ENCODE measurements around the gene ITPK1. TPM values are rescaled to one million over a fixed set of nuclear protein-coding genes. Genes with fewer than 3 reads are reported as not detected.

The ITPK1 gene
- total RNA-seq, 1 experiment from 2014 or later = 88.6 TPM

DNA sequence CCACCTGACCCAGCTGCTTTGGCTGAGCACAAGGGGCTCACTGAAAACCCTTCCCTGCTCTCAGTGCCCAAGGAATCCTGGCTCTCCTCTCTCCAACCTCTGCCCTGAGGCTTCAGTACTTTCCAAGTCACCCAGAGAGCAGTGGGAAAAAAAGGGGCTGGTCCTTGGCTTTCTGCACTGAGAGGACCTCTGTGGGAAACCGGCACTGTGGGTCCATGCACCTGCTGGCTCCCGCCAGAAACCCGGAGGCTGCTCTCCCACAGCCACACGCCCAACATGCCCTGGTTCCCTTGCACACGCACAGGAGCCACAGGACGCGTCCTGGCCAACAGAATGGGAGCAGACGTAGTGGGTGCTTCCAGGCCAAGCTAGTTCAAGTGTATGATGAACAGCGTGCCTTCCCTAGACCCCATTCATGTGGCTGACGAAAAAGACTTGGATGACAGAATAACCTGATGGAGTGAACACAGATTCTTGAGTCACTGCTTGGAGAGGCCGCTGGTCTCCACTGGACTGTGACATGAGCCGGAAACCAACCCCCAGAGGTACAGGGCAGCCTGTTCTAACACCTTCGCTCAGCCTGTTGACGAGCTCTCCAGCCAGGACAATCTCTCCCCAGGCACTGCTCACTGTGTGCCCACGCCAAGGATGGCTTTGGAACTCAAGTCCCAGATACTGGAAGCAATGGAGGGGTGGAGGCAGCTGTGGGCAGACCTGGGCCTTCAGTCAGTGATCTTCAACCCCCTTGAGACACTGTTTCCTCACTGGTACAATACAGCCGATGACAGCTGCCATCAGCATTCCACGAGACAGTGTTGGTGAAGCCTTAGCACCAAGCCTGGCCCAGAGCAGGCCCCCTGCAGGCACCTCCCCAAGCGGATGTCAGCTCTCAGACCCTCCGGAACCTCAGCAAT, 87.7 kb downstream of the ITPK1 start:
- intact Hi-C loops (cut with micrococcal nuclease; ENCODE audit: unreplicated experiment) = no loop called here
- peaks cover 64% of the 10 kb centered on the region for H3K79me2 ChIP-seq (ENCODE audit: low read depth)
- H3F3A ChIP-seq (ENCODE audit: insufficient read depth, low read depth) = peaks cover 18% of the 10 kb centered on the region
- no TSS peak for BruUV-seq (replicated peaks)
- H3K9me2 ChIP-seq (ENCODE audit: insufficient read depth) = no peaks in the 10 kb centered on the region
- H4K20me1 ChIP-seq (ENCODE audit: insufficient read depth) = no peaks in the 10 kb centered on the region
- TF ChIP-seq EZH2 (IDR thresholded peaks at IDR 0.05; ENCODE audit: low read depth) = no peak
- TF ChIP-seq CTCF (conservative IDR thresholded peaks at IDR 0.05) = no peak
- H3K9me3 ChIP-seq (ENCODE audit: insufficient read depth, low read depth) = no peaks in the 10 kb centered on the region
- H3K36me3 ChIP-seq (ENCODE audit: low read depth) = no peaks in the 10 kb centered on the region; the same call in 1 of the 2 replicates
- H3K4me2 ChIP-seq = no peak overlapping the region
- H3K27ac ChIP-seq = no peak overlapping the region
- CTCF ChIA-PET = no interaction called here
- POLR2A ChIA-PET (ENCODE audit: unreplicated experiment) = no interaction called here
- H3K4me3 ChIP-seq = no peak overlapping the region
- H3K4me1 ChIP-seq (replicated peaks; ENCODE audit: insufficient read depth) = peaks cover 33% of the 10 kb centered on the region
- H3K27me3 ChIP-seq (ENCODE audit: insufficient read depth, low read depth) = no peaks in the 10 kb centered on the region
- DNase-seq = no peak
- H2AFZ ChIP-seq = no peak overlapping the region

GRCh38 chr14:93026339-93026738, 89.4 kb downstream of the ITPK1 start:
- H3K79me2 ChIP-seq (ENCODE audit: low read depth) = peaks cover 56% of the 10 kb centered on the region
- intact Hi-C loops (cut with micrococcal nuclease; ENCODE audit: unreplicated experiment) = no loop called here
- CTCF ChIA-PET = no interaction called here

GRCh38 chr14:93025055-93025454, 90.7 kb downstream of the ITPK1 start:
- CTCF ChIA-PET = no interaction called here
- no TSS peak for BruUV-seq (replicated peaks)
- TF ChIP-seq EZH2 (IDR thresholded peaks at IDR 0.05; ENCODE audit: low read depth) = no peak
- no peak for TF ChIP-seq CTCF (conservative IDR thresholded peaks at IDR 0.05)
- no peak overlapping the region for H3K27ac ChIP-seq
- no peaks in the 10 kb centered on the region; the same call in 1 of the 2 replicates for H3K36me3 ChIP-seq (ENCODE audit: low read depth)
- no peak for DNase-seq
- H3K27me3 ChIP-seq (ENCODE audit: insufficient read depth, low read depth) = no peaks in the 10 kb centered on the region
- no peaks in the 10 kb centered on the region for H3K9me2 ChIP-seq (ENCODE audit: insufficient read depth)
- H3K4me2 ChIP-seq = no peak overlapping the region
- peaks cover 8% of the 10 kb centered on the region; the same call in 1 of the 2 replicates for H3K4me1 ChIP-seq (replicated peaks; ENCODE audit: insufficient read depth)
- H3K4me3 ChIP-seq = no peak overlapping the region
- intact Hi-C loops (cut with micrococcal nuclease; ENCODE audit: unreplicated experiment) = no loop called here
- no peak overlapping the region for H2AFZ ChIP-seq
- no peaks in the 10 kb centered on the region for H3K9me3 ChIP-seq (ENCODE audit: insufficient read depth, low read depth)
- no peaks in the 10 kb centered on the region for H4K20me1 ChIP-seq (ENCODE audit: insufficient read depth)
- H3K79me2 ChIP-seq (ENCODE audit: low read depth) = peaks cover 43% of the 10 kb centered on the region
- POLR2A ChIA-PET (ENCODE audit: unreplicated experiment) = no interaction called here
- H3F3A ChIP-seq (ENCODE audit: insufficient read depth, low read depth) = no peaks in the 10 kb centered on the region; the same call in 1 of the 2 replicates

More at GRCh38 chr14:93026339-93026738, 89.4 kb downstream of the ITPK1 start:
- H3K27me3 ChIP-seq (ENCODE audit: insufficient read depth, low read depth) = no peaks in the 10 kb centered on the region
- H3K27ac ChIP-seq = no peak overlapping the region
- H3K36me3 ChIP-seq (ENCODE audit: low read depth) = no peaks in the 10 kb centered on the region; the same call in 1 of the 2 replicates
- no peak overlapping the region for H2AFZ ChIP-seq
- H4K20me1 ChIP-seq (ENCODE audit: insufficient read depth) = no peaks in the 10 kb centered on the region
- H3K9me2 ChIP-seq (ENCODE audit: insufficient read depth) = no peaks in the 10 kb centered on the region
- POLR2A ChIA-PET (ENCODE audit: unreplicated experiment) = no interaction called here
- H3K9me3 ChIP-seq (ENCODE audit: insufficient read depth, low read depth) = no peaks in the 10 kb centered on the region
- no TSS peak for BruUV-seq (replicated peaks)
- no peak for DNase-seq
- H3K4me1 ChIP-seq (replicated peaks; ENCODE audit: insufficient read depth) = peaks cover 21% of the 10 kb centered on the region
- TF ChIP-seq EZH2 (IDR thresholded peaks at IDR 0.05; ENCODE audit: low read depth) (no peak), CTCF (conservative IDR thresholded peaks at IDR 0.05) (no peak)
- H3K4me2 ChIP-seq = no peak overlapping the region
- peaks cover under 1% of the 10 kb centered on the region; the same call in 1 of the 2 replicates for H3F3A ChIP-seq (ENCODE audit: insufficient read depth, low read depth)
- no peak overlapping the region for H3K4me3 ChIP-seq
